ENCODE results near the gene SLC25A43. TPM values are rescaled to one million over a fixed set of nuclear protein-coding genes. Genes with fewer than 3 reads are reported as not detected.
"Not testable (repeated sequence)": the region's sequence is repeated elsewhere in the genome, so short reads cannot be mapped to it uniquely, and the experiment has no call there.

SLC25A43 gene
- 13.6 TPM for polyA plus RNA-seq (2013, experiment 1 of 2)
- 14.6 TPM for polyA plus RNA-seq (2013, experiment 2 of 2)

GRCh38 chrX:119398974-119399771, at the start of gene SLC25A43:
SLC25A43 (plus strand) TSS chrX:119399336; CDS start chrX:119399404, 68 bp downstream.
- Histone ChIP-seq H3K27ac (ENCODE audit: low read length, poor library complexity, severe bottlenecking) (no peak within 1 kb of the TSS), H3K4me1 (ENCODE audit: control insufficient read depth, insufficient read depth, low read depth, low read length) (no peaks in the 10 kb centered on the region), H2AK5ac (ENCODE audit: low read length, severe bottlenecking) (no peak within 1 kb of the TSS), H2BK15ac (ENCODE audit: low read depth, poor library complexity, severe bottlenecking) (peak within 1 kb of the TSS; percentile 83), H2BK12ac (ENCODE audit: low read length in 2 of 2) (peak within 1 kb of the TSS in 1 of 2 experiments; percentile 72), H3K4me2 (ENCODE audit: low read length, poor library complexity, severe bottlenecking) (peak within 1 kb of the TSS; percentile 75), H4K8ac (ENCODE audit: low read length) (peak within 1 kb of the TSS; percentile 94), H3K36me3 (ENCODE audit: control insufficient read depth in 1 of 2, insufficient read depth in 2 of 2, low read depth in 1 of 2, low read length in 2 of 2) (no peaks in the 10 kb centered on the region), H2BK120ac (ENCODE audit: low read depth, low read length) (peak within 1 kb of the TSS; percentile 61), H2BK5ac (ENCODE audit: low read depth, low read length, poor library complexity, severe bottlenecking) (no peak within 1 kb of the TSS), H3K23ac (ENCODE audit: low read length in 2 of 2) (peak within 1 kb of the TSS in 1 of 2 experiments; percentile 52), H3K9ac (ENCODE audit: low read length) (peak within 1 kb of the TSS; percentile 88), H4K91ac (ENCODE audit: low read length) (peak within 1 kb of the TSS; percentile 97), H3K14ac (ENCODE audit: low read length in 2 of 2) (peak within 1 kb of the TSS in 1 of 2 experiments; percentile 97), H2AFZ (ENCODE audit: low read depth, low read length) (peak within 1 kb of the TSS; percentile 93), H3K27me3 (ENCODE audit: control insufficient read depth in 1 of 2, insufficient read depth in 1 of 2, low read length in 2 of 2) (no peaks in the 10 kb centered on the region), H3K79me1 (replicated peaks; ENCODE audit: low read length, poor library complexity, severe bottlenecking) (peaks cover 3% of the 10 kb centered on the region), H3K4ac (ENCODE audit: low read depth in 1 of 2, low read length in 2 of 2) (peak within 1 kb of the TSS in 1 of 2 experiments; percentile 75), H3K9me3 (ENCODE audit: control insufficient read depth, low read length) (no peaks in the 10 kb centered on the region), H3K4me3 (ENCODE audit: insufficient read depth in 1 of 2, low read depth in 1 of 2, low read length in 2 of 2) (peak within 1 kb of the TSS; percentile 81 to 85), H3K18ac (ENCODE audit: low read depth in 1 of 2, low read length in 2 of 2) (peak within 1 kb of the TSS; percentile 86 to 91)
- peak; percentile 31 for DNase-seq
- WGBS, result 0% methylated on average over 21 of the region's 77 CpGs

- no peak overlapping the region for H4K8ac ChIP-seq (ENCODE audit: low read length)
- H3K4me1 ChIP-seq (ENCODE audit: control insufficient read depth, insufficient read depth, low read depth, low read length), result no peaks in the 10 kb centered on the region
- H3K79me1 ChIP-seq (replicated peaks; ENCODE audit: low read length, poor library complexity, severe bottlenecking), result no peaks in the 10 kb centered on the region
- no peaks in the 10 kb centered on the region for H3K36me3 ChIP-seq (ENCODE audit: control insufficient read depth in 1 of 2, insufficient read depth in 2 of 2, low read depth in 1 of 2, low read length in 2 of 2)
- H3K23ac ChIP-seq (ENCODE audit: low read length in 2 of 2), result no peak overlapping the region
- no peak overlapping the region for H3K9ac ChIP-seq (ENCODE audit: low read length)
- no peak overlapping the region for H2AK5ac ChIP-seq (ENCODE audit: low read length, severe bottlenecking)
- H2BK5ac ChIP-seq (ENCODE audit: low read depth, low read length, poor library complexity, severe bottlenecking), result no peak overlapping the region
- no peak overlapping the region for H2BK15ac ChIP-seq (ENCODE audit: low read depth, poor library complexity, severe bottlenecking)
- H3K27ac ChIP-seq (ENCODE audit: low read length, poor library complexity, severe bottlenecking), result no peak overlapping the region
- no peak overlapping the region for H4K91ac ChIP-seq (ENCODE audit: low read length)
- 87% methylated on average over 4 of the region's 4 CpGs for WGBS
- H3K4ac ChIP-seq (ENCODE audit: low read depth in 1 of 2, low read length in 2 of 2), result no peak overlapping the region
- no peak overlapping the region for H2AFZ ChIP-seq (ENCODE audit: low read depth, low read length)
- H2BK120ac ChIP-seq (ENCODE audit: low read depth, low read length), result no peak overlapping the region
- peaks cover 0 to 12% of the 10 kb centered on the region in 2 experiments for H3K27me3 ChIP-seq (ENCODE audit: control insufficient read depth in 1 of 2, insufficient read depth in 1 of 2, low read length in 2 of 2)
- no peak overlapping the region for H3K4me2 ChIP-seq (ENCODE audit: low read length, poor library complexity, severe bottlenecking)
- H3K14ac ChIP-seq (ENCODE audit: low read length in 2 of 2), result no peak overlapping the region
- no peak overlapping the region for H2BK12ac ChIP-seq (ENCODE audit: low read length in 2 of 2)
- no peak overlapping the region for H3K4me3 ChIP-seq (ENCODE audit: insufficient read depth in 1 of 2, low read depth in 1 of 2, low read length in 2 of 2)
- H3K18ac ChIP-seq (ENCODE audit: low read depth in 1 of 2, low read length in 2 of 2), result no peak overlapping the region
- DNase-seq, result no peak
- H3K9me3 ChIP-seq (ENCODE audit: control insufficient read depth, low read length), result no peaks in the 10 kb centered on the region
Observed at GRCh38 chrX:119359618-119360382, 39.3 kb upstream of the SLC25A43 start.

DNA sequence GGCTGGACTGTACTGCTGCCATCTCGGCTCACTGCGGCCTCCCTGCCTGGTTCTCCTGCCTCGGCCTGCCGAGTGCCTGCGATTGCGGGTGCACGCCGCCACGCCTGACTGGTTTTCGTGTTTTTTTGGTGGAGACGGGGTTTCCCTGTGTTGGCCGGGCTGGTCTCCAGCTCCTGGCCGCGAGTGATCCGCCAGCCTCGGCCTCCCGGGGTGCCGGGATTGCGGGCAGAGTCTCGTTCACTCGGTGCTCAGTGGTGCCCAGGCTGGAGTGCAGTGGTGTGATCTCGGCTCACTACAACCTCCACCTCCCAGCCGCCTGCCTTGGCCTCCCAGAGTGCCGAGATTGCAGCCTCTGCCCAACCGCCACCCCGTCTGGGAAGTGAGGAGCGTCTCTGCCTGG, 37.7 kb upstream of the SLC25A43 start:
- H2BK5ac ChIP-seq (ENCODE audit: low read depth, low read length, poor library complexity, severe bottlenecking); H3K9me3 ChIP-seq (ENCODE audit: control insufficient read depth, low read length); H3K4me2 ChIP-seq (ENCODE audit: low read length, poor library complexity, severe bottlenecking); H3K27me3 ChIP-seq (ENCODE audit: control insufficient read depth in 1 of 2, insufficient read depth in 1 of 2, low read length in 2 of 2); H2AK5ac ChIP-seq (ENCODE audit: low read length, severe bottlenecking); H3K4ac ChIP-seq (ENCODE audit: low read depth in 1 of 2, low read length in 2 of 2); H3K79me1 ChIP-seq (replicated peaks; ENCODE audit: low read length, poor library complexity, severe bottlenecking); H2BK15ac ChIP-seq (ENCODE audit: low read depth, poor library complexity, severe bottlenecking); H3K36me3 ChIP-seq (ENCODE audit: control insufficient read depth in 1 of 2, insufficient read depth in 2 of 2, low read depth in 1 of 2, low read length in 2 of 2); H4K8ac ChIP-seq (ENCODE audit: low read length); H2BK120ac ChIP-seq (ENCODE audit: low read depth, low read length); H3K18ac ChIP-seq (ENCODE audit: low read depth in 1 of 2, low read length in 2 of 2); H3K4me1 ChIP-seq (ENCODE audit: control insufficient read depth, insufficient read depth, low read depth, low read length); H2BK12ac ChIP-seq (ENCODE audit: low read length in 2 of 2); H3K9ac ChIP-seq (ENCODE audit: low read length); H3K23ac ChIP-seq (ENCODE audit: low read length in 2 of 2); H4K91ac ChIP-seq (ENCODE audit: low read length); H2AFZ ChIP-seq (ENCODE audit: low read depth, low read length); H3K27ac ChIP-seq (ENCODE audit: low read length, poor library complexity, severe bottlenecking); DNase-seq; H3K14ac ChIP-seq (ENCODE audit: low read length in 2 of 2); H3K4me3 ChIP-seq (ENCODE audit: insufficient read depth in 1 of 2, low read depth in 1 of 2, low read length in 2 of 2): not testable (repeated sequence)
- WGBS, result 90% methylated on average over 10 of the region's 27 CpGs

DNA sequence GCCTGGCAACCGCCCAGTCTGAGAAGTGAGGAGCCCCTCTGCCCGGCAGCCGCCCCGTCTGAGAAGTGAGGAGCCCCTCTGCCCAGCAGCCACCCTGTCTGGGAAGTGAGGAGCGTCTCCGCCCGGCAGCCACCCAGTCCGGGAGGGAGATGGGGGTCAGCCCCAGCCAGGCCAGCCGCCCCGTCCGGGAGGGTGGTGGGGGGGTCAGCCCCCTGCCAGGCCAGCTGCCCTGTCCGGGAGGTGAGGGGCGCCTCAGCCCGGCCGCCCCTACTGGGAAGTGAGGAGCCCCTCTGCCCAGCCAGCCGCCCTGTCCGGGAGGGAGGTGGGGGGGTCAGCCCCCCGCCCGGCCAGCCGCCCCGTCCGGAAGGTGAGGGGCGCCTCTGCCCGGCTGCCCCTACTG, 37.1 kb upstream of the SLC25A43 start:
- H3K23ac ChIP-seq (ENCODE audit: low read length in 2 of 2); H4K8ac ChIP-seq (ENCODE audit: low read length); H3K4me2 ChIP-seq (ENCODE audit: low read length, poor library complexity, severe bottlenecking); DNase-seq; H4K91ac ChIP-seq (ENCODE audit: low read length); H3K9me3 ChIP-seq (ENCODE audit: control insufficient read depth, low read length); H3K14ac ChIP-seq (ENCODE audit: low read length in 2 of 2); H3K4ac ChIP-seq (ENCODE audit: low read depth in 1 of 2, low read length in 2 of 2); H3K27me3 ChIP-seq (ENCODE audit: control insufficient read depth in 1 of 2, insufficient read depth in 1 of 2, low read length in 2 of 2); H2AK5ac ChIP-seq (ENCODE audit: low read length, severe bottlenecking); H3K9ac ChIP-seq (ENCODE audit: low read length); H2BK120ac ChIP-seq (ENCODE audit: low read depth, low read length); H2BK15ac ChIP-seq (ENCODE audit: low read depth, poor library complexity, severe bottlenecking); H3K79me1 ChIP-seq (replicated peaks; ENCODE audit: low read length, poor library complexity, severe bottlenecking); H2BK5ac ChIP-seq (ENCODE audit: low read depth, low read length, poor library complexity, severe bottlenecking); H3K4me3 ChIP-seq (ENCODE audit: insufficient read depth in 1 of 2, low read depth in 1 of 2, low read length in 2 of 2); H3K36me3 ChIP-seq (ENCODE audit: control insufficient read depth in 1 of 2, insufficient read depth in 2 of 2, low read depth in 1 of 2, low read length in 2 of 2); H3K27ac ChIP-seq (ENCODE audit: low read length, poor library complexity, severe bottlenecking); H2BK12ac ChIP-seq (ENCODE audit: low read length in 2 of 2); H2AFZ ChIP-seq (ENCODE audit: low read depth, low read length); H3K18ac ChIP-seq (ENCODE audit: low read depth in 1 of 2, low read length in 2 of 2); H3K4me1 ChIP-seq (ENCODE audit: control insufficient read depth, insufficient read depth, low read depth, low read length): not testable (repeated sequence)
- WGBS, result 98% methylated on average over 11 of the region's 24 CpGs

All from mesenchymal stem cell (in vitro differentiated cells and primary cell).